NCI-H69 (cell line): ENCODE results near the gene CHFR.
"Not testable (repeated sequence)": the region's sequence is repeated elsewhere in the genome, so short reads cannot be mapped to it uniquely, and the experiment has no call there.

ENCODE experiments used
- DNase-seq: peaks from one replicate; lab custom pipeline; 2025; lab: John Stamatoyannopoulos, UW

Gene CHFR

DNA sequence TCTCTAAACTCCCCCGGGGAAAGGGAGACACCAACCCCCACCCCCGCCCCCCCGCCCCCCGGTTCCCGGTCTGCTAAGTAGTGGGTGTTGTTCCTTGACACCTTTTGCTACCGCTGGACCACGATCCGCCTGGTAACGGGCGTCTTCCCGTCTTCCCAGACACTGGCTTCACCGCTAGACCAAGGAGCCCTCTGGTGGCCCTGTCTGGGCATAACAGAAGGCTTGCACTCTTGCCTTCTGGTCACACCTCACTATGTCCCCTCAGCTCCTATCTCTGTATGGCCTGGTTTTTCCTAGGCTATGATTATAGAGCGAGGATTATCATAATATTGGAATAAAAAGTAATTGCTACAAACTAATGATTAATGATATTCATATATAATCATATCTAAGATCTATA, 78.0 kb downstream of the CHFR start:
- DNase-seq = peak; percentile 16

DNA sequence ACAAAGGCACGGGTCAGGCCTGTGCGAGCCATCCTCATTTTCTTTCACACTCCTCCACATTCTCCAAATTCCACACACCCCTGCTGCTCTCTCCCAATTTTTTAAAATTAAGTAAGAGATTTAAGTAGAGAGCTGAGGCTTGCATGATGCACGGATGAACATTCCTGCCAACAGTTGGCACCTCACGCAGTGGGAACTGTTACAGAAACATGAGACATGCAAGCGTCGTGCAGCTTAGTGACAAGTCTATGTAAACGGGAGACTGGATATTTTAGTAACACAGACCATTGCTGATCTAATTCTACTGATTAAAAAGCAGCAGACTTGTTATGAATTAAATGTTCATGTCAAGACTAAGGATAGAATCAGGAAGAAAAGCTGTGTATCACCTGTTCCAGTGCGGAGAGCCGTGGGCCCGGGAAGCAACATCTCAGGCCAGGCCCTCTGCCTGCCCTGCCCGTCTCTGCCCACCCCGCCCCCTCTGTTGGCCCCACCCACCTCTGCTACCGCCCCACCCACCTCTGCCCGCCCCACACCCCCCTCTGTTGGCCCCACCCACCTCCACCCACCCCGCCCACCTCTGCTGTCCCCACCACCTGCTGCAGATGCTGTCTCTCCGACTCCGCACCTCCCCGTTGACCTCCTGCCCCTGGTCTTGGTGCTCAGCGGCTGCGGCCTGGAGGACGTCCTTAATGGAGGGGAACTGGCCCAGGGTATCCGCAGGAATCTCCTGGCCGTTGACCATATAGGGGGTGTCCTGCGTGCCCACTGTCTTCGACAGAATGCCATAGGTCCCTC, 79.9 kb downstream of the CHFR start:
- DNase-seq = no peak

DNA sequence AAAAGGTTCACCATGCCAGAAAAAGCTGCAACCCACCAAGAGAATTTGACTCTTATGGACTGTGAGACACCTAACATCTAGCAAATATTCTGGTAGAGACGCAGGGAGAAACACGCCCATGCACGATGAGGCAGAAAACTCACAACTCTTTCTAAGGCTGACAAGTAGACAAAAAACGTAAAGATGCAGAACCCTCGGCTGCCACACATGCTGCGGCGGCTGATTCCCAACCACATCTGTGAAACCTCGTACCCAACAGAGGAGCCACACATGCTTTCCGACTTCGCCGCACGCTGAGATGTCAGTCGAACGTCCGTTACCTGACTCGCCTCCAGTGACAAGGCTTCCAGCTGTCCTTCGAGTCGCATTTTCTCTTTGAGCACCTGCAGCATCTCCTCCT, 80.5 kb downstream of the CHFR start:
- DNase-seq = no peak

GRCh38 chr12:132804426-132804861, 83.0 kb downstream of the CHFR start:
- peak; percentile 6 for DNase-seq

DNA sequence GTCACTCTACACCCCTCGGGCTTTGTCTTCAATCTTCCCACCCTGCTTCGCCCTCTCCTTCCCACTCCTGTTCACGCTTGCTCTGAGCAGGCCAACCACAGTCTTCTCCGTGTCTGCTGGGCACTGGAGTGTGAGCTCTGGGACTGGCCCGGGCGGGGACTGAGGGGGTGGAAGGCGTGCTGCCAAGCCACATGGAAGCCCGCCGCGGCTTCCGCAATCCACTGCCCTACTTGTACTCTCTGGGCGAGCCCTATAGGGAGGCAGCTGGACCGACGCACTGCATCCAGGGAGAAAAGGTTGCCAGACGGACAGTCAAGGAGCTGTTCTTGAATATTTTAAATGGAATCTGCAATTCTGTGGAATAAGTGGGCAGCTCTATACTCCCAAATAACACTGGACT, 83.5 kb downstream of the CHFR start:
- DNase-seq = no peak

DNA sequence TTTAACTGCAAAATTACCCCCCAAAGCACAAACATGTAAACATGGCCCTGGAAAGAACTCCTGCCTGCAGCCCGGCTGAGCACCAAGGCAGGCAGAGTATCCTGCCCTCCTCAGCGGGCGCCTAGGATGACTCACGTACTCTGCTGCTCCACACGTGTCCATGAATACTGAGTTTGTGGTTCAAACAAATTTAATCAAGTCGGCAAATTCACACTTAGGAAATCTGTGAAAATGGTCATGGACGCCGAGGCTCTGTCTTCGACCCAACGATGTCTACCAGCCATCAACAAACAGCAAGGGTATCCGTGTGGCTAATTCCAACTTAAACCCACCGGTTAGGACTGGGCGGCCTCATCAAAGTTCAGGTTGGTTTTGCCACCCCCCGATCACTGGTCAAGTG, 84.3 kb downstream of the CHFR start:
- no peak for DNase-seq

- DNase-seq = no peak
Measured at GRCh38 chr12:132801741-132802140, 85.7 kb downstream of the CHFR start.

GRCh38 chr12:132798836-132799235, 88.6 kb downstream of the CHFR start:
- DNase-seq = no peak

GRCh38 chr12:132797820-132798570, 89.4 kb downstream of the CHFR start:
- no peak for DNase-seq

GRCh38 chr12:132795847-132796246, 91.6 kb downstream of the CHFR start:
- DNase-seq = no peak

- DNase-seq = not testable (repeated sequence)
Measured at GRCh38 chr12:132791940-132792339, 95.5 kb downstream of the CHFR start.

DNA sequence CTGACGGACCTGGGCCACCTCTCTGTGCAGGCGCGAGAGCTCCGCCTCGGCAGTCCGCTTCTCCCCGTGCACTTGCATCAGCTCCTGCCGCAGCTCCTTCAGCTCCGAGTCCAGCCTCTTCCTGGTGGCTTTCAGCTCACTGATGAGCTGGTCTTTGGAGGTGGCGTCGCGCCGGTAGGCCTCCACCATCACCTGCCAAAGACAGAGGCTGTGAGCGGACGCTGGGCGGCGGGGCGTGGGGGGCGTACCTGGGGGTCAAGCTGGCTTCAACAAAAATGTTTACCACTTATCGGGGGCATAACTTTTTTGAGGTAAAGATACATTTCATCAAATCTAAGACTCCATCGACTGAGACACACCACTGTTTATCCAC, 98.3 kb downstream of the CHFR start:
- no peak for DNase-seq

DNA sequence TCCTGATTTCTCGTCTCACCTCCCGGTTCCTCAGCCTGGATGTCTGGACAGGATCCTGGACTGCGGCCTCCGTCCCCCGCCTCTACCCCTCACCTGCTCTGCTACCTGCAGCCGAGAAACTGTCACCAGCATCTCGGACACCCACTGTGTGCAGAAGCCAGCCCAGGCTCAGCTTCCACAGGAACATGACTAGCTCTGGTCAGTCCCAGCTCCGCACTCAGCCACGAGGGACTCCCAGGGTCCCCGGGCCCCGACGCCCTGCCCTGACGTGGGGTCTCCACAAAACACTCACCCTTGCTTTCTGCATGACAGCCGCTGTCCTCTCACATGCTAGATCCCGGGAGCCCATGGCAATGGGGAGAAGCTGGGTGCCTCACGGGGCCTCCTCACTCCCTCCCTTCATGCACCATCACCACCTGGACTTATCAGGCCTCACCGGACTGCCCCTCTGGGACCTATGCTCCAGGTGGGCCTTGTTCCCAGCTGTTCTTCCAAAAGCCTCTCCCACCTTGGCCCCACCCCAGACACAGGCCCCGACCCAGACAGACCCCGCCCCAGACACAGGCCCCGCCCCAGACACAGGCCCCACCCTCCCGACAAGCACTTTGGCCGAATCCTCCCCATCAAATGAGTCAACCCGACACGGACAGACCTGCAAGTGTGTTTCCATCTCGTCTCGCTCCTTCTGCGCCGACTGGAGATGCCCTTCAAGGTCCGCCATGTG, 98.9 kb downstream of the CHFR start:
- no peak for DNase-seq

- no peak for DNase-seq
Measured at GRCh38 chr12:132787877-132788276, 99.5 kb downstream of the CHFR start.

DNA sequence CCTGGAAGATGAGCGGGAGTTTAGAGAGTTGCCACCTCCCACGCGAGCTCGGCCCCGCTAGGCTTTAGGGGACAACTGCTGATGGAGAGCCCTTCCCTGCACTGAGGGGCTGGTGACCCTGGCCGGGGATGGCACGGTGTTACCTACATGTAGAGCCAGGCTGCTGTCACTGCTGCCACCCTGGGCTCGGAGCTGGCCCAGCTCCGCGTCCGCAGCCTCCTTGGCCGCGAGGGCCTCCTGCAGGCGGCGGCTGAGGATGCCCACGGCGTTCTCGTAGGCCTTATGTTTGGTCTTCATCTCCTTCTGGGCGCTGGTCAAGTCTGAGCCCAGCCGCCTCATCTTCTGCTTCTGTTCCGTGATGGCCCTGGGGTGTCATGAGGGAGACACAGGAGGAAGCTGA, 101.2 kb downstream of the CHFR start:
- DNase-seq = no peak

- DNase-seq = no peak
Measured at GRCh38 chr12:132784580-132784979, 102.8 kb downstream of the CHFR start.

GRCh38 chr12:132783917-132784531, 103.4 kb downstream of the CHFR start:
- no peak for DNase-seq
